ENCODE results near the gene NDRG4. TPM values are rescaled to one million over a fixed set of nuclear protein-coding genes. Genes with fewer than 3 reads are reported as not detected.

NDRG4 gene
- total and polyA plus RNA-seq, 2 experiments from 2014 or later = 48.0 to 62.3 TPM

DNA sequence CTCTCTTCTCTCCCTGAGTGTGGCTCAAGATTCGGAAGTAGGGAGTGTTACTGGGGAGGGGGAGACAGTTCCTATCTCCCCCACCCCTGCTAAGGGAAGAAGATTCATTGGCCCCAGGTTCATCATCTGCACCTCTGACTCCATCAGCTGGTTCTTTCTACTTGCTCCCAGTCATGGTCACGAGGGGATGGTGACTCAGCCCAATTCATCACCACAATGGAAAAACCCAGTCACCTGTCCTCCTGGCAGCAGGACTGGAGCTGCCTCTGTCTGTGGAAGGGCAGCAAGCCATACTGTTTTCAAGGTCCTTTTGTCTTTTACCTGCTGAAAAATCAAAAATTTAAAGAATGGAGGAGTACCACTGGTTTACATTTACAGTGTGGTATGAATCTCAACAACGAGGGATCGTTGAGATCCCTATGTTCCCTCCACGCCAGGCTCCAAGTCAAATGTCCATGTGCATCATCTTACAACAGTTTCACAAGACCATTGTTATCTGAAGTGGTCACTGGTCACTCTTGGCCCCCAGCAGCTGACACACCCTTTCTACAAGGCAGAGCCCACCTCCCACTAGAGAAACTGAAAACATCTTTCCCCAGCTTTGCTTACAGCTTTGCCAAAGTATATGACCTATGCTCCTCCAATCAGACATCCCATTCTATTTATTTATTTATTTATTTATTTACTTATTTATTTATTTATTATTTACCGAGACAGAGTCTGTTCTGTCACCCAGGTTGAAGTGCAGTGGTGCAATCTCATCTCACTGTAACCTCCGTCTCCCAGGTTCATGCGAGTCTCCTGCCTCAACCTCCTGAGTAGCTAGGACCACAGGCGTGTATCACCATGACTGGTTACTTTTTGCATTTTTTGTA, 40.4 kb upstream of the NDRG4 start:
- H3K36me3 ChIP-seq = no peaks in the 10 kb centered on the region
- no peak overlapping the region for H3K4me3 ChIP-seq
- no peak overlapping the region for H3K27ac ChIP-seq
- H3K27me3 ChIP-seq = peaks cover 17% of the 10 kb centered on the region
- peak in 1 of 2 donors; percentile 34 for DNase-seq (ENCODE audit: low read depth in 1 of 2, low spot score in 1 of 2)
- no peak for TF ChIP-seq CTCF (IDR thresholded peaks at IDR 0.05; ENCODE audit: low read depth, low read length)
- no peaks in the 10 kb centered on the region for H3K9me3 ChIP-seq (ENCODE audit: low read depth)
- peaks cover 19% of the 10 kb centered on the region for H3K4me1 ChIP-seq (ENCODE audit: low read depth)

DNA sequence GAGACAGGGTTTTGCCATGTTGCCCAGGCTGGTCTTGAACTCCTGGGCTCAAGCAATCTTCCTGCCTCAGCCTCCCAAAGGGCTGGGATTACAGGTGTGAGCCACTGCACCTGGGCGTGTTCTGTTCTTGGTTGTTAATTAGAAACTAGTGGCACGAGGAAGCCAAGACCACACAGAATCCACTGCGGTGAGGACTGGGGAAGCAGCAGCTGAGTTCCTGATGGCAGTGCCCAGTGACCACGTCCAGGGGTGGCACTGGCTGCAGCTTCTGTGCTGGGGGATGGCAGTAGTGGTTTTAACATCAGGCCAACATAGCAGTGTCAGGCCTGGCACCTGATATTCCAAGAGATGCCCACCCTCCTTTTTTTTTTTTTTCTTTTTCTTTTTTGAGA, 39.7 kb upstream of the NDRG4 start:
- peaks cover 23% of the 10 kb centered on the region for H3K27me3 ChIP-seq
- TF ChIP-seq CTCF (IDR thresholded peaks at IDR 0.05; ENCODE audit: low read depth, low read length) = no peak

DNA sequence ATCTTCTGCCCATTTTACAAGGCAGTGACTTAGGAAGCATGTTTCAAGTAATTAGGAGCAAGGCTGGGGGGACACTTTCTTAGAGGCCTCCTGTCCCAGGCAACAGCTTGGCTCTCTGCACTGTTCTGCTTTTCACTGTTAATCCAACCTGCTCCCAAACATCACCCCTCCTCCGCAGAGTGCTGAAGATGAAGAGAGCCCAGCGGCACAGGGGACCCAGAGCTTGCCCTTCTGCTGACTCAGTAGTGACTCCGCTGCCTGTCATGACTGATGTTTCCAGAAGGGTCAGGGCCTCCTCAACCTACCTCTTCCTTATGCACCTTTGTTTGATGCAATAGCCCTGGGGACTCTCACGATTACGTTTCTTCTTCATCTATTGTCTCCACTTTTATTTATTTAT, 38.9 kb upstream of the NDRG4 start:
- Histone ChIP-seq H3K36me3 (no peaks in the 10 kb centered on the region), H3K9me3 (ENCODE audit: low read depth) (no peaks in the 10 kb centered on the region), H3K4me3 (no peak overlapping the region), H3K4me1 (ENCODE audit: low read depth) (peaks cover 15% of the 10 kb centered on the region), H3K27me3 (peaks cover 31% of the 10 kb centered on the region), H3K27ac (no peak overlapping the region)
- TF ChIP-seq CTCF (IDR thresholded peaks at IDR 0.05; ENCODE audit: low read depth, low read length) = no peak
- peak in 1 of 2 donors; percentile 14 for DNase-seq (ENCODE audit: low read depth in 1 of 2, low spot score in 1 of 2)

More for the DNA sequence above, 39.7 kb upstream of the NDRG4 start:
- H3K9me3 ChIP-seq (ENCODE audit: low read depth) = no peaks in the 10 kb centered on the region
- no peak for DNase-seq (ENCODE audit: low read depth in 1 of 2, low spot score in 1 of 2)
- no peaks in the 10 kb centered on the region for H3K36me3 ChIP-seq
- H3K27ac ChIP-seq = no peak overlapping the region
- H3K4me1 ChIP-seq (ENCODE audit: low read depth) = peaks cover 19% of the 10 kb centered on the region
- no peak overlapping the region for H3K4me3 ChIP-seq

GRCh38 chr16:58461640-58462039, 38.3 kb upstream of the NDRG4 start:
- Histone ChIP-seq H3K4me3 (no peak overlapping the region), H3K9me3 (ENCODE audit: low read depth) (no peaks in the 10 kb centered on the region), H3K4me1 (ENCODE audit: low read depth) (peaks cover 10% of the 10 kb centered on the region), H3K27me3 (peaks cover 34% of the 10 kb centered on the region), H3K27ac (no peak overlapping the region), H3K36me3 (no peaks in the 10 kb centered on the region)
- no peak for TF ChIP-seq CTCF (IDR thresholded peaks at IDR 0.05; ENCODE audit: low read depth, low read length)
- no peak for DNase-seq (ENCODE audit: low read depth in 1 of 2, low spot score in 1 of 2)

DNA sequence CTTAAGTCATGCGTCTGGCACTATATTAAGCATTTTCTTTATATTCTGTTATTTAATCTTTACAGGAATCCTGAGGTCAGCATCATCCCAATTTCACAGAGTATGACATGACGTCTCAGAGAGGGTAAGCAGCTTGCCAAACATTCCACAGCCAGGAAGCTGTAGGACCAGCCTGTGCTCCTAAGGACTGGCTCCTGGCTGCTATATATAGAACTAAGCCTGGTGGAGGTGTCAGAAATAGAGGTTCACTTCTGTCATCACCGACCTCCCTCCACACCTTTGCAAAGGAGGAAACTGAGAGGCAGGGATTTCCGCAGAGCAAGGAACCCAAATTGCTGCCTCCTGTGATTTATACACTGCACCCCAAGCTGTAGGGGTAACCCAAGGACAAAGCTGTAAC, 37.9 kb upstream of the NDRG4 start:
- no peaks in the 10 kb centered on the region for H3K36me3 ChIP-seq
- no peak for TF ChIP-seq CTCF (IDR thresholded peaks at IDR 0.05; ENCODE audit: low read depth, low read length)
- peaks cover 34% of the 10 kb centered on the region for H3K27me3 ChIP-seq
- peaks cover 10% of the 10 kb centered on the region for H3K4me1 ChIP-seq (ENCODE audit: low read depth)
- H3K9me3 ChIP-seq (ENCODE audit: low read depth) = no peaks in the 10 kb centered on the region
- H3K27ac ChIP-seq = no peak overlapping the region
- no peak overlapping the region for H3K4me3 ChIP-seq
- peak in 1 of 2 donors; percentile 60 for DNase-seq (ENCODE audit: low read depth in 1 of 2, low spot score in 1 of 2)
